Calu3 (cell line): ENCODE results near the gene NBPF20. TPM values are rescaled to one million over a fixed set of nuclear protein-coding genes. Genes with fewer than 3 reads are reported as not detected.
"Not testable (repeated sequence)": the region's sequence is repeated elsewhere in the genome, so short reads cannot be mapped to it uniquely, and the experiment has no call there.

Experiments used
- Bru-seq: library from RNA; stranded (reverse); fragments of 400-500 nt; gene quantifications from one replicate; lab custom pipeline; 2021; lab: Mats Ljungman, UMichigan
- BruChase-seq, 2 experiments: library from RNA; stranded (reverse); fragments of 400-500 nt; gene quantifications; one replicate each; lab custom pipeline; 2021; lab: Mats Ljungman, UMichigan
- BruUV-seq: library from RNA; stranded (reverse); fragments of 400-500 nt; replicated peaks from 2 replicates; lab custom pipeline; 2021; lab: Mats Ljungman, UMichigan
- CTCF ChIA-PET: fragments of 300-600 bp; sonication (Branson Sonifier 250); formaldehyde crosslinking; loops from one replicate; lab custom pipeline; 2022; ENCODE audit warnings: antibody characterized with exemption; lab: Charles Lee
- DNase-seq: peaks from one replicate; pipeline ENCODE4 v3.0.0; 2022
- H3K27ac Mint-ChIP-seq: one replicate; pipeline ENCODE4 v1.8.0; 2022; ENCODE audit warnings: mixed read lengths; ENCODE audit not compliant: unreplicated experiment
- H3K27me3 Mint-ChIP-seq: one replicate; pipeline ENCODE4 v1.8.0; 2022; ENCODE audit warnings: mixed read lengths; ENCODE audit not compliant: unreplicated experiment
- H3K36me3 Mint-ChIP-seq: one replicate; pipeline ENCODE4 v1.8.0; 2022; ENCODE audit warnings: mild to moderate bottlenecking, moderate library complexity, mixed read lengths; ENCODE audit not compliant: insufficient read depth, unreplicated experiment
- H3K4me1 Mint-ChIP-seq: one replicate; pipeline ENCODE4 v1.8.0; 2022; ENCODE audit warnings: mild to moderate bottlenecking, low read depth, mixed read lengths; ENCODE audit not compliant: unreplicated experiment
- H3K4me3 Mint-ChIP-seq: one replicate; pipeline ENCODE4 v1.8.0; 2022; ENCODE audit warnings: mild to moderate bottlenecking, low read depth, moderate library complexity, mixed read lengths; ENCODE audit not compliant: unreplicated experiment
- H3K9me3 Mint-ChIP-seq: one replicate; pipeline ENCODE4 v1.8.0; 2022; ENCODE audit warnings: low read depth, mixed read lengths; ENCODE audit not compliant: unreplicated experiment
- intact Hi-C: fragments of 100-400 bp; cut with micrococcal nuclease; formaldehyde crosslinking; loops from one replicate; pipeline ENCODE4 v1.10.0; 2022; ENCODE audit not compliant: unreplicated experiment
- long read RNA-seq: library from polyadenylated mRNA; stranded (forward); transcript quantifications from one replicate; pipeline ENCODE4 v2.0.0, GENCODE V29; 2022
- total RNA-seq: library from RNA; stranded (reverse); gene quantifications from 2 replicates; pipeline ENCODE4 v1.2.3, GENCODE V29; 2022
- TF ChIP-seq, protein P1 (sequence below): fragments of 200-600 bp; IDR thresholded peaks from one replicate; pipeline ENCODE4 v1.8.0; 2022; ENCODE audit warnings: antibody characterized with exemption; ENCODE audit not compliant: unreplicated experiment

NBPF20 gene
- total RNA-seq (5.3 and 5.7 TPM in 2 replicates), Bru-seq, nascent RNA (percentile 32 among the genes with signal in this experiment), BruChase-seq, experiment 1, labeled RNA remaining after a 6-hour chase (percentile 32 among the genes with signal in this experiment), BruChase-seq, experiment 2, labeled RNA remaining after a 2-hour chase (percentile 33 among the genes with signal in this experiment)
- long read RNA-seq, partial matches to known transcripts: 0 of 3 reads
- long read RNA-seq, other reads (novel, unspliced or antisense): 3 of 3 reads

DNA sequence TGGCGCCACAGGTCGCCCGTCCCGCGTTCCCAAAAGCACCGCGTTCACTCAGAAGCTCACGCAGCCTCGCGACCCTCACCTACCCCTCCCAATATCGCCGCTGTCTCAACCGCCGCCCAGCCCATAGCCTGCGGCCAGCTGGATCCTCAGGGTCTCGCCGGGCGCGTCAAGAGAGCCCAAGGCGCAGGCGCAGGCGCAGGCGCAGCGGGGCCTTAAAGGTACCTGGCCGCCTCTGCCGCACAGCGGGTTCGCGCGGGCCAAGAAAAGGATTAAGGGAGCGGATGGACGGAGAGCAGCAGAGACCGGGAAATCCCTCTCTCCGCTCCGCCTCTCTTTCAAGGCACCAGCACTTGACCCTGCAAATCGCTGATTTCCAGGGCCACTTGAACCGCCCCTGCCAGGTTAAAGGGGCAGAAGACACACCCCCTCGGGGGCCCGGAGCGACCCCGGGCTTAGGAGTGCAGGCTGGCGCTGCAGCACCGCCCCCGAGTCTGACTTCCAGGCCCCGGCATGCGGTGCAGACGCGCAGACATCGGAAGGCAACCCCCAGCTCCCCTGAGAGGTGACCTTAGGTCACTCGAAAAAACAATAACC lies at the start of gene NBPF20:
Gene NBPF20, minus strand, starts transcription at position 168 of the 594 bp plus-strand sequence. CDS start 20,331 bp downstream, outside the sequence.
- intact Hi-C loops: no loop called here

DNA sequence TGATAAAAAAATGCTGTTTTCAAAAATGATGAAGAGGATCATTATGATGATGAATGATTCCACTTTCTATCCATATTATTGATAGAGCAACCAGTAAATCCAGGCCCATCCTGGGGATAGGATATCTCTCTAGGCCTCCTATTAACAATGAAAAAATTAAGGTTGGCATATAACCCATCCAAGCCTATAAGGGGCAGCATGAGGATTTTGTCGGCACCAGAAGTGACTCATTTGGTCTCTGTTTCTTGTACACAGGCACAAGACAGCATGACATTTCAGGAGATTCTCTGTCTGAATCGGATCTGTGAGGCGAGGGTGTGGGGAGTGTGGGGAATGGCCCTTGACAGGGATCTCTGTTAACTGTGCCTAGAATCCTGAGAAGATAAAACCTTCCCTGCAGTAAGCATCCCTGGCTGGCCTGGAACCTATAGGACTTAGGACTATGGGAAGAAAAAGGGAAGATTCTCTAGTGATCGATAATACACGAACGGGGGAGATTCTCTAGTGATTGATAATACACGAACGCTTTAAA lies 49.5 kb upstream of the NBPF20 start:
- DNase-seq, CTCF ChIA-PET, H3K27me3 Mint-ChIP-seq, H3K4me1 Mint-ChIP-seq, H3K36me3 Mint-ChIP-seq, H3K4me3 Mint-ChIP-seq, BruUV-seq, H3K27ac Mint-ChIP-seq, H3K9me3 Mint-ChIP-seq, intact Hi-C loops: not testable (repeated sequence)

More for the DNA sequence above, at the start of gene NBPF20:
- Mint-ChIP-seq H3K9me3 (no peaks in the 10 kb centered on the region), H3K4me1 (no peaks in the 10 kb centered on the region), H3K4me3 (peak within 1 kb of the TSS; percentile 90), H3K27ac (peak within 1 kb of the TSS; percentile 46), H3K36me3 (peaks cover 16% of the 10 kb centered on the region), H3K27me3 (peaks cover 36% of the 10 kb centered on the region)
- CTCF ChIA-PET: no interaction called here
- peak; percentile 90 for DNase-seq
- BruUV-seq: no TSS peak
- TF ChIP-seq, protein P1, sequence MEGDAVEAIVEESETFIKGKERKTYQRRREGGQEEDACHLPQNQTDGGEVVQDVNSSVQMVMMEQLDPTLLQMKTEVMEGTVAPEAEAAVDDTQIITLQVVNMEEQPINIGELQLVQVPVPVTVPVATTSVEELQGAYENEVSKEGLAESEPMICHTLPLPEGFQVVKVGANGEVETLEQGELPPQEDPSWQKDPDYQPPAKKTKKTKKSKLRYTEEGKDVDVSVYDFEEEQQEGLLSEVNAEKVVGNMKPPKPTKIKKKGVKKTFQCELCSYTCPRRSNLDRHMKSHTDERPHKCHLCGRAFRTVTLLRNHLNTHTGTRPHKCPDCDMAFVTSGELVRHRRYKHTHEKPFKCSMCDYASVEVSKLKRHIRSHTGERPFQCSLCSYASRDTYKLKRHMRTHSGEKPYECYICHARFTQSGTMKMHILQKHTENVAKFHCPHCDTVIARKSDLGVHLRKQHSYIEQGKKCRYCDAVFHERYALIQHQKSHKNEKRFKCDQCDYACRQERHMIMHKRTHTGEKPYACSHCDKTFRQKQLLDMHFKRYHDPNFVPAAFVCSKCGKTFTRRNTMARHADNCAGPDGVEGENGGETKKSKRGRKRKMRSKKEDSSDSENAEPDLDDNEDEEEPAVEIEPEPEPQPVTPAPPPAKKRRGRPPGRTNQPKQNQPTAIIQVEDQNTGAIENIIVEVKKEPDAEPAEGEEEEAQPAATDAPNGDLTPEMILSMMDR: no peak

DNA sequence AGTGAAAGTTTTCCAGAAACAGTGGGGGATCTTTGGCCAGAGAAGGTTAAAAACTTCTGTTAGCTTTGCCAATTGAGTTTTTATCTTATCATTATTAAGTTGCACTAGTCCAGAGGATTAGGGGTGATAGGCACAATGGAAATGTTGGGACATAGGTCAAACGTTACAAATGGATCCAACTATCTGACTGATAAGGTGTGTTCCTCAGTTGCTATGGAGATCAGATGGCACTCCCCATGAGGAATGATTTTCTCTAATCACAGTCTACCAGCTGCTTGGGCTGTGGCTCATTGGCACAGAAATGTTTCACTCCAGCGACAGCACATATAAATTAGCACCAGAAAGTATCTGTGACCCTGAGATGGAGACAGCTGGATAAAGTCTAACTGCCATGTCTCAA lies 47.3 kb upstream of the NBPF20 start:
- CTCF ChIA-PET, H3K27ac Mint-ChIP-seq, H3K4me3 Mint-ChIP-seq, H3K9me3 Mint-ChIP-seq, H3K27me3 Mint-ChIP-seq, H3K36me3 Mint-ChIP-seq, BruUV-seq, intact Hi-C loops, DNase-seq, H3K4me1 Mint-ChIP-seq: not testable (repeated sequence)

- H3K4me3 Mint-ChIP-seq, H3K9me3 Mint-ChIP-seq, intact Hi-C loops, H3K27me3 Mint-ChIP-seq, H3K4me1 Mint-ChIP-seq, BruUV-seq, H3K36me3 Mint-ChIP-seq, DNase-seq, CTCF ChIA-PET, H3K27ac Mint-ChIP-seq: not testable (repeated sequence)
These were observed 46.0 kb upstream of the NBPF20 start for GRCh38 chr1:145471365-145471764.

DNA sequence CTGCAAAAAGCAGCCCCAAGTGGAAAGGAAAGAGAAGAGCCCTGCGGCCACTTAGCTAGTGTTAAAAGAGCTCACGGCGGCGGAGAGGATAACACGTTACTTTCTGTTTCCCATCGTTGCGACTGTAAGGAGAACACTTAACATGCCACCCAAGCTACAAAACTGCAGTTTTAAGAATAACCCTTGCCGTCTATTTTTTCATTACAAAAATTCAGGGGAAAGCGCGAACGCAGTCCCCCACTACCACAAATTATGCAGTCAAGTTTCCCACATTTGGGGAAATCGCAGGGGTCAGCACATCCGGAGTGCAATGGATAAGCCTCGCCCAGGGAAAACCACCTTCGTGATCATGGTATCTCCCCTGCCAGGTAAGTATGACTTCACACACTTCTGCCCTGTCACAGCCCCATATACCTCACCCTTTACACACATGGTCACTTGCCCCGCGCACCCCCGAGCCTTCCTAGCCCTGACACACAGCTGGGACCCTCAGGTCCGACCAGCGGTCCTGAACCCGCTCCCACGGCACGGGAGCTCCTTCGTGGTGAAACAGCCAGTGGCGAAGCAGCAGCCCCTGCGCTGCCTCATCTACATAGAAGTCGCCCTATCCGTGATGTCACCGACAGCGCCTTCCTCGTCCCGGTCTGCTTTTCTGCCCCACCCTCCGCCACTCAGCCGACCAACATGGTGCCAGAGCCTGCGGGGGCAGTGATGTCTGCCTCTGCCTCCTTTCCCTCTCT lies 40.2 kb upstream of the NBPF20 start:
- H3K27me3 Mint-ChIP-seq, intact Hi-C loops, CTCF ChIA-PET, H3K4me1 Mint-ChIP-seq, H3K9me3 Mint-ChIP-seq, H3K36me3 Mint-ChIP-seq: not testable (repeated sequence)
- Mint-ChIP-seq H3K27ac (peak overlapping the region; percentile 96), H3K4me3 (peak overlapping the region; percentile 70)
- DNase-seq: peak; percentile 80
- TSS peak; percentile 100 for BruUV-seq

GRCh38 chr1:145464708-145465336 lies 39.4 kb upstream of the NBPF20 start:
- H3K27ac Mint-ChIP-seq: peak overlapping the region; percentile 96
- H3K4me3 Mint-ChIP-seq: peak overlapping the region; percentile 70
- H3K27me3 Mint-ChIP-seq, DNase-seq, H3K9me3 Mint-ChIP-seq, H3K36me3 Mint-ChIP-seq, intact Hi-C loops, BruUV-seq, CTCF ChIA-PET, H3K4me1 Mint-ChIP-seq: not testable (repeated sequence)

- DNase-seq, H3K4me3 Mint-ChIP-seq, intact Hi-C loops, CTCF ChIA-PET, BruUV-seq, H3K36me3 Mint-ChIP-seq, H3K9me3 Mint-ChIP-seq, H3K4me1 Mint-ChIP-seq, H3K27ac Mint-ChIP-seq: not testable (repeated sequence)
- H3K27me3 Mint-ChIP-seq: peaks cover 14% of the 10 kb centered on the region
These were observed 38.6 kb upstream of the NBPF20 start for GRCh38 chr1:145464017-145464416.

- CTCF ChIA-PET, H3K4me1 Mint-ChIP-seq, BruUV-seq, H3K4me3 Mint-ChIP-seq, H3K36me3 Mint-ChIP-seq, H3K9me3 Mint-ChIP-seq, H3K27ac Mint-ChIP-seq, intact Hi-C loops, DNase-seq: not testable (repeated sequence)
- peaks cover 11% of the 10 kb centered on the region for H3K27me3 Mint-ChIP-seq
These were observed 35.3 kb upstream of the NBPF20 start for GRCh38 chr1:145460684-145461083.
